ENCODE results near the gene CCDC149. TPM values are rescaled to one million over a fixed set of nuclear protein-coding genes. Genes with fewer than 3 reads are reported as not detected.

The CCDC149 gene
- total and polyA plus RNA-seq, 11 donors = 5.8 to 14.7 (median 9.9) TPM

DNA sequence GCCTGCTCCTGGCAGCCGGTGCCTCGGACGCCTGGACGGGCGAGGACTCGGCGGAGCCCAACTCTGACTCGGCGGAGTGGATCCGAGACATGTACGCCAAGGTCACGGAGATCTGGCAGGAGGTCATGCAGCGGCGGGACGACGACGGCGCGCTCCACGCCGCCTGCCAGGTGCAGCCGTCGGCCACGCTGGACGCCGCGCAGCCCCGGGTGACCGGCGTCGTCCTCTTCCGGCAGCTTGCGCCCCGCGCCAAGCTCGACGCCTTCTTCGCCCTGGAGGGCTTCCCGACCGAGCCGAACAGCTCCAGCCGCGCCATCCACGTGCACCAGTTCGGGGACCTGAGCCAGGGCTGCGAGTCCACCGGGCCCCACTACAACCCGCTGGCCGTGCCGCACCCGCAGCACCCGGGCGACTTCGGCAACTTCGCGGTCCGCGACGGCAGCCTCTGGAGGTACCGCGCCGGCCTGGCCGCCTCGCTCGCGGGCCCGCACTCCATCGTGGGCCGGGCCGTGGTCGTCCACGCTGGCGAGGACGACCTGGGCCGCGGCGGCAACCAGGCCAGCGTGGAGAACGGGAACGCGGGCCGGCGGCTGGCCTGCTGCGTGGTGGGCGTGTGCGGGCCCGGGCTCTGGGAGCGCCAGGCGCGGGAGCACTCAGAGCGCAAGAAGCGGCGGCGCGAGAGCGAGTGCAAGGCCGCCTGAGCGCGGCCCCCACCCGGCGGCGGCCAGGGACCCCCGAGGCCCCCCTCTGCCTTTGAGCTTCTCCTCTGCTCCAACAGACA lies 113.1 kb downstream of the CCDC149 start:
- Histone ChIP-seq H3K4me3 (peak overlapping the region in 10 of 12 donors; percentile 1 to 50 (median 34)), H3K36me3 (no peaks in the 10 kb centered on the region), H3K27me3 (peaks cover 0 to 21% (median 6%) of the 10 kb centered on the region in 9 donors), H3K4me1 (peaks cover 0 to 45% (median 25%) of the 10 kb centered on the region in 12 donors), H3K27ac (peak overlapping the region in 1 of 12 donors; percentile 62), H3K9me3 (no peaks in the 10 kb centered on the region)
- DNase-seq (no peak), ATAC-seq (no peak)
- intact Hi-C loops (cut with DNase I) = loop anchor here in 3 of 10 donors (5.0 to 10.0 kb wide), 2 partner anchors 113 to 215 kb away; partner anchors contain the start of genes DHX15 (in 3 of the 3) and CCDC149 (in 1 of the 3)
- WGBS, 4 donors = 26 to 34% (median 30%) methylated on average over 53 to 103 of the region's 103 CpGs
- no peak for TF ChIP-seq CTCF (IDR thresholded peaks at IDR 0.05)
- TF ChIP-seq POLR2A (IDR thresholded peaks at IDR 0.05) = no peak

- Histone ChIP-seq H3K4me1 (peaks cover 0 to 48% (median 28%) of the 10 kb centered on the region in 12 donors), H3K4me3 (no peak overlapping the region), H3K36me3 (no peaks in the 10 kb centered on the region), H3K9me3 (no peaks in the 10 kb centered on the region), H3K27me3 (peaks cover 0 to 21% (median 6%) of the 10 kb centered on the region in 9 donors), H3K27ac (no peak overlapping the region)
- DNase-seq (no peak), ATAC-seq (no peak)
- WGBS, 4 donors = 76 to 86% (median 81%) methylated on average over 13 of the region's 13 CpGs
- TF ChIP-seq CTCF (IDR thresholded peaks at IDR 0.05) (no peak), POLR2A (IDR thresholded peaks at IDR 0.05) (no peak)
- intact Hi-C loops (cut with DNase I) = loop anchor here in 3 of 10 donors (5.0 to 10.0 kb wide), 2 partner anchors 113 to 214 kb away; partner anchors contain the start of genes DHX15 (in 3 of the 3) and CCDC149 (in 1 of the 3)
Observed at GRCh38 chr4:24799196-24799543, 113.7 kb downstream of the CCDC149 start.

DNA sequence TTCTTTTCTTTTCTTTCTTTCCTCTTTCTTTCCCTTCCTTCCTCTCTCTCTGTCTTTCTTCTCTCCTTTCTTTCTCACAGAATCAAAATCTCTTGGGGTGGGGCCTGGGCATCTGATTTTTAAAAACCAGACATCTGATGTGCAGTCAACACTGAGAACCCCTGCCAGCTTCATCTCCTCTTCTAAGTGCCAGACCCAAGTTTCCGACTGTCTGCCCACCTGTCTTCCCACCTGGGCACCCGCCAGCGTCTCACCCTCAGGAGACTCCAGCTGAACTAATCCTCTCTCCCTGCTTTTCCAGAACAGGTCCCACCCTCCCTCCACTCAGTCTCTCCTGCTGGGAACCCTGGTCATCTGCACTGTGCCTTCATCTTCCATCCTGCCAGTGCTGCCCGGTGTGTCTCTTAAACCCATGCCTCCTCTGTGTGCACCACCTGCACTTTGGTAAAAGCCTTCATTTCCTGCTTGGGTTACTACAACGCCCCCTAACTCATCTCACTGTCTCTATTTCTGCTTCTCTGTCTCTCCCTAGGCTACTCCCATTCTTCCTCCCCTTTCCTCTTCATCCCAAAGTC lies 114.7 kb downstream of the CCDC149 start:
- Histone ChIP-seq H3K27ac (no peak overlapping the region), H3K4me3 (no peak overlapping the region), H3K36me3 (no peaks in the 10 kb centered on the region), H3K9me3 (no peaks in the 10 kb centered on the region), H3K4me1 (peaks cover 0 to 53% (median 30%) of the 10 kb centered on the region in 12 donors), H3K27me3 (peaks cover 0 to 21% (median 6%) of the 10 kb centered on the region in 9 donors)
- ATAC-seq (no peak), DNase-seq (no peak)
- intact Hi-C loops (cut with DNase I) = loop anchor here in 3 of 10 donors (5.0 to 10.0 kb wide), 2 partner anchors 114 to 213 kb away; partner anchors contain the start of genes DHX15 (in 3 of the 3) and CCDC149 (in 1 of the 3)
- TF ChIP-seq POLR2A (IDR thresholded peaks at IDR 0.05) = no peak
- no peak for TF ChIP-seq CTCF (IDR thresholded peaks at IDR 0.05)
- WGBS, 4 donors = 70 to 76% (median 73%) methylated on average over 5 of the region's 5 CpGs

DNA sequence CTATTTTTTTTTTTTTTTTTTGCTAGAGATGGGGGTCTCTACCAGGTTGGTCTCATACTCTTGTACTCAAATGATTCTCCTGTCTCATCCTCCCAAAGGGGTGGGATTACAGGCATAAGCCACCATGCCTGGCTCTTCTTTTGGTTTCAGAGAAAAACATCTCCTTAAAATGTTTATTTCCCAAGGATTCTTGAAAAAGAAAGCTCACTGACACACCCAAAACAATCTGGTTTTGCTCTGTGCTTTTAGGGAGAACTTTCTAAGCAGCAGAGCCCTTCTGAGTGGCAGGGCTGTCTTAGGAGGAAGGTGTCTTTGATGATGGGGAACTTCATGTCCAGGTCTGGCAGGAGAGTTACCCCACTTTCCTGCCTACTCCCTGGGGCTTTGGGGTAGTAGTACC lies 116.2 kb downstream of the CCDC149 start:
- TF ChIP-seq CTCF (IDR thresholded peaks at IDR 0.05) (no peak), POLR2A (IDR thresholded peaks at IDR 0.05) (no peak)
- Histone ChIP-seq H3K27me3 (peaks cover 0 to 21% (median 6%) of the 10 kb centered on the region in 9 donors), H3K27ac (peak overlapping the region in 4 of 12 donors; percentile 82 to 90 (median 84)), H3K4me1 (peaks cover 0 to 49% (median 25%) of the 10 kb centered on the region in 12 donors), H3K36me3 (no peaks in the 10 kb centered on the region), H3K4me3 (peak overlapping the region in 2 of 12 donors; percentile 57 to 60), H3K9me3 (no peaks in the 10 kb centered on the region)
- intact Hi-C loops (cut with DNase I) = loop anchor here in 3 of 10 donors (5.0 to 10.0 kb wide), 2 partner anchors 116 to 212 kb away; partner anchors contain the start of genes DHX15 (in 3 of the 3) and CCDC149 (in 1 of the 3)
- DNase-seq = no peak
- ATAC-seq = no peak

Data from heart left ventricle (tissue), 16 donors.